Activated naive CD8-positive, alpha-beta T cell treated with anti-CD3 and anti-CD28 coated beads for 36 hours (primary cell): ENCODE data around the gene TTC28. TPM values are rescaled to one million over a fixed set of nuclear protein-coding genes. Genes with fewer than 3 reads are reported as not detected.
"Not testable (repeated sequence)": the region's sequence is repeated elsewhere in the genome, so short reads cannot be mapped to it uniquely, and the experiment has no call there.

ENCODE experiments used
- DNase-seq: peaks from one replicate; pipeline ENCODE4 v3.0.0; 2021
- H3K27ac Mint-ChIP-seq: one replicate; pipeline ENCODE4 v1.8.0; 2022; ENCODE audit warnings: mild to moderate bottlenecking, moderate library complexity, mixed read lengths
- H3K27me3 Mint-ChIP-seq: one replicate; pipeline ENCODE4 v1.8.0; 2022; ENCODE audit warnings: mild to moderate bottlenecking, mixed read lengths
- H3K36me3 Mint-ChIP-seq: one replicate; pipeline ENCODE4 v1.8.0; 2021; ENCODE audit warnings: mild to moderate bottlenecking, mixed read lengths
- H3K4me1 Mint-ChIP-seq: one replicate; pipeline ENCODE4 v1.8.0; 2021; ENCODE audit warnings: mixed read lengths
- H3K4me3 Mint-ChIP-seq: one replicate; pipeline ENCODE4 v1.8.0; 2022; ENCODE audit warnings: mild to moderate bottlenecking, moderate library complexity, mixed read lengths
- H3K9me3 Mint-ChIP-seq: one replicate; pipeline ENCODE4 v1.8.0; 2022; ENCODE audit warnings: mixed read lengths
- total RNA-seq, 2 experiments: library from RNA; stranded (reverse); gene quantifications; one replicate each; pipeline ENCODE4 v1.2.3, GENCODE V29; 2021

The TTC28 gene
- total RNA-seq, 2 experiments from 2014 or later = 1.0 to 1.9 TPM

- no peak overlapping the region for H3K27ac Mint-ChIP-seq
- H3K4me1 Mint-ChIP-seq = no peaks in the 10 kb centered on the region
- no peaks in the 10 kb centered on the region for H3K27me3 Mint-ChIP-seq
- no peak overlapping the region for H3K4me3 Mint-ChIP-seq
- peaks cover 1% of the 10 kb centered on the region for H3K36me3 Mint-ChIP-seq
- H3K9me3 Mint-ChIP-seq = no peaks in the 10 kb centered on the region
- no peak for DNase-seq
Measured at GRCh38 chr22:28222976-28223745, 456.5 kb downstream of the TTC28 start.

GRCh38 chr22:28222571-28222970 lies 457.1 kb downstream of the TTC28 start:
- H3K27me3 Mint-ChIP-seq = no peaks in the 10 kb centered on the region
- H3K9me3 Mint-ChIP-seq = no peaks in the 10 kb centered on the region
- no peaks in the 10 kb centered on the region for H3K36me3 Mint-ChIP-seq
- no peak overlapping the region for H3K4me3 Mint-ChIP-seq
- no peak for DNase-seq
- H3K27ac Mint-ChIP-seq = no peak overlapping the region
- no peaks in the 10 kb centered on the region for H3K4me1 Mint-ChIP-seq

- Mint-ChIP-seq H3K27me3 (no peaks in the 10 kb centered on the region), H3K27ac (no peak overlapping the region), H3K4me3 (no peak overlapping the region), H3K4me1 (no peaks in the 10 kb centered on the region), H3K9me3 (no peaks in the 10 kb centered on the region), H3K36me3 (no peaks in the 10 kb centered on the region)
- no peak for DNase-seq
Measured at GRCh38 chr22:28222052-28222451, 457.6 kb downstream of the TTC28 start.

GRCh38 chr22:28220626-28221363 lies 458.8 kb downstream of the TTC28 start:
- no peaks in the 10 kb centered on the region for H3K9me3 Mint-ChIP-seq
- no peaks in the 10 kb centered on the region for H3K4me1 Mint-ChIP-seq
- no peak for DNase-seq
- no peaks in the 10 kb centered on the region for H3K27me3 Mint-ChIP-seq
- H3K4me3 Mint-ChIP-seq = no peak overlapping the region
- no peak overlapping the region for H3K27ac Mint-ChIP-seq
- H3K36me3 Mint-ChIP-seq = no peaks in the 10 kb centered on the region

GRCh38 chr22:28217277-28217676 lies 462.4 kb downstream of the TTC28 start:
- Mint-ChIP-seq H3K9me3 (peaks cover 6% of the 10 kb centered on the region), H3K4me3 (no peak overlapping the region), H3K4me1 (peaks cover 4% of the 10 kb centered on the region), H3K27me3 (no peaks in the 10 kb centered on the region), H3K27ac (no peak overlapping the region), H3K36me3 (no peaks in the 10 kb centered on the region)
- no peak for DNase-seq

- H3K36me3 Mint-ChIP-seq, H3K27me3 Mint-ChIP-seq, H3K4me1 Mint-ChIP-seq, DNase-seq, H3K27ac Mint-ChIP-seq, H3K4me3 Mint-ChIP-seq: not testable (repeated sequence)
- H3K9me3 Mint-ChIP-seq = peaks cover 22% of the 10 kb centered on the region
Measured at GRCh38 chr22:28214750-28215149, 464.9 kb downstream of the TTC28 start.

- not testable (repeated sequence) for H3K4me1 Mint-ChIP-seq, H3K4me3 Mint-ChIP-seq, H3K27ac Mint-ChIP-seq, DNase-seq, H3K27me3 Mint-ChIP-seq, H3K36me3 Mint-ChIP-seq
- peaks cover 22% of the 10 kb centered on the region for H3K9me3 Mint-ChIP-seq
Measured at GRCh38 chr22:28209457-28209856, 470.2 kb downstream of the TTC28 start.

GRCh38 chr22:28208787-28209186 lies 470.9 kb downstream of the TTC28 start:
- H3K4me3 Mint-ChIP-seq = no peak overlapping the region
- DNase-seq = no peak
- no peaks in the 10 kb centered on the region for H3K4me1 Mint-ChIP-seq

GRCh38 chr22:28208036-28208435 lies 471.6 kb downstream of the TTC28 start:
- no peak overlapping the region for H3K27ac Mint-ChIP-seq
- H3K27me3 Mint-ChIP-seq = no peaks in the 10 kb centered on the region
- H3K4me3 Mint-ChIP-seq = no peak overlapping the region
- no peaks in the 10 kb centered on the region for H3K4me1 Mint-ChIP-seq
- DNase-seq = no peak
- H3K36me3 Mint-ChIP-seq = peaks cover 5% of the 10 kb centered on the region
- peaks cover 16% of the 10 kb centered on the region for H3K9me3 Mint-ChIP-seq

More at GRCh38 chr22:28208787-28209186, 470.9 kb downstream of the TTC28 start:
- Mint-ChIP-seq H3K9me3 (peaks cover 18% of the 10 kb centered on the region), H3K36me3 (peaks cover 5% of the 10 kb centered on the region), H3K27me3 (no peaks in the 10 kb centered on the region), H3K27ac (no peak overlapping the region)

- peaks cover 16% of the 10 kb centered on the region for H3K9me3 Mint-ChIP-seq
- no peak overlapping the region for H3K27ac Mint-ChIP-seq
- DNase-seq = no peak
- no peaks in the 10 kb centered on the region for H3K4me1 Mint-ChIP-seq
- peaks cover 5% of the 10 kb centered on the region for H3K36me3 Mint-ChIP-seq
- no peak overlapping the region for H3K4me3 Mint-ChIP-seq
- H3K27me3 Mint-ChIP-seq = no peaks in the 10 kb centered on the region
Measured at GRCh38 chr22:28207281-28208030, 472.2 kb downstream of the TTC28 start.

GRCh38 chr22:28205926-28206325 lies 473.7 kb downstream of the TTC28 start:
- peaks cover 5% of the 10 kb centered on the region for H3K9me3 Mint-ChIP-seq
- H3K27me3 Mint-ChIP-seq = no peaks in the 10 kb centered on the region
- DNase-seq = no peak
- peaks cover 5% of the 10 kb centered on the region for H3K36me3 Mint-ChIP-seq
- H3K4me3 Mint-ChIP-seq = no peak overlapping the region
- H3K27ac Mint-ChIP-seq = no peak overlapping the region
- H3K4me1 Mint-ChIP-seq = no peaks in the 10 kb centered on the region

- DNase-seq = no peak
- H3K27me3 Mint-ChIP-seq = no peaks in the 10 kb centered on the region
- no peaks in the 10 kb centered on the region for H3K36me3 Mint-ChIP-seq
- H3K9me3 Mint-ChIP-seq = no peaks in the 10 kb centered on the region
- no peaks in the 10 kb centered on the region for H3K4me1 Mint-ChIP-seq
- H3K4me3 Mint-ChIP-seq = no peak overlapping the region
- H3K27ac Mint-ChIP-seq = no peak overlapping the region
Measured at GRCh38 chr22:28204382-28204781, 475.3 kb downstream of the TTC28 start.

- Mint-ChIP-seq H3K27ac (no peak overlapping the region), H3K9me3 (no peaks in the 10 kb centered on the region), H3K4me1 (no peaks in the 10 kb centered on the region), H3K36me3 (no peaks in the 10 kb centered on the region), H3K27me3 (no peaks in the 10 kb centered on the region), H3K4me3 (no peak overlapping the region)
- no peak for DNase-seq
Measured at GRCh38 chr22:28203286-28203685, 476.4 kb downstream of the TTC28 start.

- Mint-ChIP-seq H3K27me3 (no peaks in the 10 kb centered on the region), H3K36me3 (no peaks in the 10 kb centered on the region), H3K4me3 (no peak overlapping the region), H3K9me3 (peaks cover 2% of the 10 kb centered on the region), H3K4me1 (no peaks in the 10 kb centered on the region), H3K27ac (no peak overlapping the region)
- DNase-seq = no peak
Measured at GRCh38 chr22:28198692-28199091, 480.9 kb downstream of the TTC28 start.

GRCh38 chr22:28191571-28191970 lies 488.1 kb downstream of the TTC28 start:
- H3K4me1 Mint-ChIP-seq, H3K36me3 Mint-ChIP-seq, DNase-seq, H3K4me3 Mint-ChIP-seq, H3K27me3 Mint-ChIP-seq, H3K27ac Mint-ChIP-seq, H3K9me3 Mint-ChIP-seq: not testable (repeated sequence)
